CD8-positive, alpha-beta memory T cell (primary cell): ENCODE results near the gene CPXM2. TPM values are rescaled to one million over a fixed set of nuclear protein-coding genes. Genes with fewer than 3 reads are reported as not detected.

ENCODE experiments used
- CTCF ChIA-PET: fragments of 350-600 bp; sonication (Branson Sonifier 250); formaldehyde crosslinking; loops from one replicate; lab custom pipeline; 2021; ENCODE audit warnings: antibody characterized with exemption; lab: Charles Lee
- POLR2A ChIA-PET: fragments of 350-600 bp; sonication (Branson Sonifier 250); formaldehyde crosslinking; loops from one replicate; lab custom pipeline; 2021; ENCODE audit warnings: antibody characterized with exemption; lab: Charles Lee
- DNase-seq, 5 donors: peaks; one replicate each; pipeline versions ENCODE4 v3.0.0 to v3.0.0-alpha.2; 2020 to 2022; ENCODE audit warnings: mixed read lengths in 1 of 5
- H3K27ac ChIP-seq: one replicate; pipeline ENCODE4 v1.7.0; 2013; ENCODE audit warnings: low read depth, mild to moderate bottlenecking, low read length, moderate library complexity
- H3K27me3 ChIP-seq: 2 replicates; pipeline ENCODE4 v1.7.0; 2013; ENCODE audit warnings: low read length, mild to moderate bottlenecking; ENCODE audit not compliant: insufficient read depth, poor library complexity, severe bottlenecking
- H3K36me3 ChIP-seq: 2 replicates; pipeline ENCODE4 v1.7.0; 2013; ENCODE audit warnings: mild to moderate bottlenecking, low read length, moderate library complexity; ENCODE audit not compliant: insufficient read depth
- H3K4me1 ChIP-seq: 2 replicates; pipeline ENCODE4 v1.7.0; 2013; ENCODE audit warnings: mild to moderate bottlenecking, low read length, moderate library complexity; ENCODE audit not compliant: insufficient read depth
- H3K4me3 ChIP-seq: 2 replicates; pipeline ENCODE4 v1.7.0; 2013; ENCODE audit warnings: mild to moderate bottlenecking, low read length
- H3K9me3 ChIP-seq: 2 replicates; pipeline ENCODE4 v1.7.0; 2013; ENCODE audit warnings: mild to moderate bottlenecking, low read length
- H3K27ac Mint-ChIP-seq, 8 donors: one replicate each; pipeline ENCODE4 v1.8.0; 2020 to 2021; ENCODE audit warnings: mixed read lengths in 8 of 8, mild to moderate bottlenecking in 6 of 8, inconsistent platforms in 3 of 8, moderate library complexity in 3 of 8
- H3K27me3 Mint-ChIP-seq, 2 donors: one replicate each; pipeline ENCODE4 v1.8.0; 2020 to 2021; ENCODE audit warnings: mixed read lengths in 2 of 2, mild to moderate bottlenecking in 1 of 2, moderate library complexity in 1 of 2
- H3K36me3 Mint-ChIP-seq, 3 donors: one replicate each; pipeline ENCODE4 v1.8.0; 2020 to 2021; ENCODE audit warnings: mixed read lengths in 3 of 3, inconsistent platforms in 1 of 3, mild to moderate bottlenecking in 1 of 3
- H3K4me1 Mint-ChIP-seq, 3 donors: one replicate each; pipeline ENCODE4 v1.8.0; 2020 to 2021; ENCODE audit warnings: mixed read lengths in 3 of 3, inconsistent platforms in 1 of 3, mild to moderate bottlenecking in 1 of 3
- H3K4me3 Mint-ChIP-seq, 7 donors: one replicate each; pipeline ENCODE4 v1.8.0; 2020 to 2021; ENCODE audit warnings: mixed read lengths in 7 of 7, mild to moderate bottlenecking in 6 of 7, moderate library complexity in 4 of 7, inconsistent platforms in 2 of 7
- H3K9me3 Mint-ChIP-seq, 5 donors: one replicate each; pipeline ENCODE4 v1.8.0; 2020 to 2022; ENCODE audit warnings: mixed read lengths in 5 of 5, mild to moderate bottlenecking in 3 of 5, moderate library complexity in 2 of 5, inconsistent platforms in 1 of 5
- polyA plus RNA-seq: library from polyadenylated mRNA; unstranded; fragments of 300-500 nt; fragmentation: Illumina TruSeq; gene quantifications from one replicate; pipeline ENCODE4 v1.2.3, GENCODE V29; 2021
- total RNA-seq, 2 experiments: library from RNA; stranded (reverse); gene quantifications; one replicate each; pipeline ENCODE4 v1.2.3, GENCODE V29; 2021

CPXM2 gene
- total and polyA plus RNA-seq, 3 experiments from 2014 or later = not detected

- CTCF ChIA-PET = no interaction called here
- H3K4me1 ChIP-seq = no peaks in the 10 kb centered on the region
- H3K27me3 Mint-ChIP-seq = peaks cover 10 to 19% of the 10 kb centered on the region in 2 donors
- DNase-seq = no peak
- no peaks in the 10 kb centered on the region for H3K36me3 Mint-ChIP-seq
- H3K9me3 ChIP-seq = no peaks in the 10 kb centered on the region
- no peaks in the 10 kb centered on the region for H3K36me3 ChIP-seq
- no peaks in the 10 kb centered on the region for H3K4me1 Mint-ChIP-seq
- no peak overlapping the region for H3K27ac ChIP-seq
- H3K4me3 ChIP-seq = no peak overlapping the region
- H3K9me3 Mint-ChIP-seq = peaks cover 0 to 2% (median 0%) of the 10 kb centered on the region in 5 donors
- POLR2A ChIA-PET = no interaction called here
- H3K27ac Mint-ChIP-seq = no peak overlapping the region
- no peak overlapping the region for H3K4me3 Mint-ChIP-seq
- no peaks in the 10 kb centered on the region for H3K27me3 ChIP-seq
These were observed 3.4 kb downstream of the CPXM2 start for GRCh38 chr10:123888256-123888655.

- CTCF ChIA-PET = no interaction called here
- H3K27me3 ChIP-seq = no peaks in the 10 kb centered on the region
- no peak overlapping the region for H3K4me3 ChIP-seq
These were observed 5.3 kb downstream of the CPXM2 start for GRCh38 chr10:123886292-123886691.

GRCh38 chr10:123885406-123886170 is 6.0 kb downstream of the CPXM2 start:
- Histone ChIP-seq H3K36me3 (no peaks in the 10 kb centered on the region), H3K27me3 (no peaks in the 10 kb centered on the region), H3K4me3 (no peak overlapping the region), H3K9me3 (no peaks in the 10 kb centered on the region), H3K27ac (no peak overlapping the region), H3K4me1 (no peaks in the 10 kb centered on the region)
- no peak overlapping the region for H3K27ac Mint-ChIP-seq
- H3K4me3 Mint-ChIP-seq = no peak overlapping the region
- ChIA-PET POLR2A (no interaction called here), CTCF (no interaction called here)
- H3K27me3 Mint-ChIP-seq = peaks cover 6 to 15% of the 10 kb centered on the region in 2 donors
- H3K36me3 Mint-ChIP-seq = no peaks in the 10 kb centered on the region
- peaks cover 0 to 5% (median 0%) of the 10 kb centered on the region in 5 donors for H3K9me3 Mint-ChIP-seq
- H3K4me1 Mint-ChIP-seq = no peaks in the 10 kb centered on the region
- DNase-seq = no peak

More at GRCh38 chr10:123886292-123886691, 5.3 kb downstream of the CPXM2 start:
- Histone ChIP-seq H3K27ac (no peak overlapping the region), H3K36me3 (no peaks in the 10 kb centered on the region), H3K4me1 (no peaks in the 10 kb centered on the region), H3K9me3 (no peaks in the 10 kb centered on the region)
- Mint-ChIP-seq H3K4me3 (no peak overlapping the region), H3K27me3 (peaks cover 8 to 16% of the 10 kb centered on the region in 2 donors), H3K27ac (no peak overlapping the region), H3K9me3 (peaks cover 0 to 5% (median 0%) of the 10 kb centered on the region in 5 donors), H3K4me1 (no peaks in the 10 kb centered on the region), H3K36me3 (no peaks in the 10 kb centered on the region)
- POLR2A ChIA-PET = no interaction called here
- no peak for DNase-seq

- Histone ChIP-seq H3K9me3 (no peaks in the 10 kb centered on the region), H3K4me1 (no peaks in the 10 kb centered on the region), H3K4me3 (no peak overlapping the region), H3K36me3 (no peaks in the 10 kb centered on the region), H3K27ac (no peak overlapping the region), H3K27me3 (no peaks in the 10 kb centered on the region)
- H3K9me3 Mint-ChIP-seq = peaks cover 0 to 5% (median 0%) of the 10 kb centered on the region in 5 donors
- H3K27me3 Mint-ChIP-seq = peaks cover 3 to 9% of the 10 kb centered on the region in 2 donors
- ChIA-PET CTCF (no interaction called here), POLR2A (no interaction called here)
- no peaks in the 10 kb centered on the region for H3K4me1 Mint-ChIP-seq
- DNase-seq = no peak
- no peak overlapping the region for H3K4me3 Mint-ChIP-seq
- no peak overlapping the region for H3K27ac Mint-ChIP-seq
- H3K36me3 Mint-ChIP-seq = no peaks in the 10 kb centered on the region
These were observed 6.7 kb downstream of the CPXM2 start for GRCh38 chr10:123884907-123885381.

- peaks cover 4 to 7% of the 10 kb centered on the region in 2 donors for H3K27me3 Mint-ChIP-seq
- H3K4me1 Mint-ChIP-seq = no peaks in the 10 kb centered on the region
- H3K27me3 ChIP-seq = no peaks in the 10 kb centered on the region
- H3K27ac ChIP-seq = no peak overlapping the region
- no peaks in the 10 kb centered on the region for H3K36me3 Mint-ChIP-seq
- no peak overlapping the region for H3K4me3 ChIP-seq
- ChIA-PET CTCF (no interaction called here), POLR2A (no interaction called here)
- peaks cover 0 to 5% (median 0%) of the 10 kb centered on the region in 5 donors for H3K9me3 Mint-ChIP-seq
- no peak overlapping the region for H3K27ac Mint-ChIP-seq
- DNase-seq = no peak
- H3K9me3 ChIP-seq = no peaks in the 10 kb centered on the region
- H3K36me3 ChIP-seq = no peaks in the 10 kb centered on the region
- H3K4me1 ChIP-seq = no peaks in the 10 kb centered on the region
- no peak overlapping the region for H3K4me3 Mint-ChIP-seq
These were observed 7.2 kb downstream of the CPXM2 start for GRCh38 chr10:123884351-123884906.

- Mint-ChIP-seq H3K27me3 (peaks cover 4 to 7% of the 10 kb centered on the region in 2 donors), H3K36me3 (no peaks in the 10 kb centered on the region), H3K4me1 (no peaks in the 10 kb centered on the region), H3K4me3 (no peak overlapping the region), H3K27ac (no peak overlapping the region), H3K9me3 (peaks cover 0 to 5% (median 0%) of the 10 kb centered on the region in 5 donors)
- no peaks in the 10 kb centered on the region for H3K9me3 ChIP-seq
- H3K27ac ChIP-seq = no peak overlapping the region
- ChIA-PET CTCF (no interaction called here), POLR2A (no interaction called here)
- H3K4me3 ChIP-seq = no peak overlapping the region
- H3K4me1 ChIP-seq = no peaks in the 10 kb centered on the region
- no peak for DNase-seq
- no peaks in the 10 kb centered on the region for H3K27me3 ChIP-seq
- H3K36me3 ChIP-seq = no peaks in the 10 kb centered on the region
These were observed 7.8 kb downstream of the CPXM2 start for GRCh38 chr10:123883673-123884320.

- no peaks in the 10 kb centered on the region for H3K9me3 ChIP-seq
- H3K27me3 ChIP-seq = no peaks in the 10 kb centered on the region
- no peak overlapping the region for H3K27ac Mint-ChIP-seq
- no peak for DNase-seq
- H3K4me3 ChIP-seq = no peak overlapping the region
- H3K36me3 ChIP-seq = no peaks in the 10 kb centered on the region
- ChIA-PET POLR2A (no interaction called here), CTCF (no interaction called here)
- H3K36me3 Mint-ChIP-seq = peaks cover 0 to 1% (median 0%) of the 10 kb centered on the region in 3 donors
- H3K9me3 Mint-ChIP-seq = peaks cover 0 to 5% (median 0%) of the 10 kb centered on the region in 5 donors
- no peak overlapping the region for H3K27ac ChIP-seq
- no peaks in the 10 kb centered on the region for H3K4me1 ChIP-seq
- peaks cover 4 to 5% of the 10 kb centered on the region in 2 donors for H3K27me3 Mint-ChIP-seq
- no peaks in the 10 kb centered on the region for H3K4me1 Mint-ChIP-seq
- no peak overlapping the region for H3K4me3 Mint-ChIP-seq
These were observed 8.7 kb downstream of the CPXM2 start for GRCh38 chr10:123882681-123883445.
